ENCODE results near the gene MED8. TPM values are rescaled to one million over a fixed set of nuclear protein-coding genes. Genes with fewer than 3 reads are reported as not detected.

The MED8 gene
- total and polyA plus RNA-seq, 2 experiments from 2014 or later: 16.6 to 25.7 TPM

DNA sequence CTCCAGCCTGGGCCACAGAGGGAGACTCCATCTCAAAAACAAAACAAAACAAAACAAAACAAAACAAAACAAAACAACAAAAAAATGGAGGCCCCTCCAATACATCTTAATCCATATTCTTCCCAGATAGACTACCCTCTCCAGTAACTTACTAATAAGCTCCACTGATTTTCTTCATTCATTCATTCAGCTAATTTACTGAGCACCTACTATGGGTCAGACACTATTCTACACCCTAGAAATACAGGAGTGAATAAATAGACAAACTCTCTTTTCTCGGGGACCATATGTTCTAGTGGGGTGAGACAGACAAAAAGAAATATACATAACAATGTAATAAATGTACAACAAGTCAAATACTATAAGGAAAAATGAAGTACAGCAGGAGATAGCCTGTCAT, 38.6 kb downstream of the MED8 start:
- ATAC-seq (no peak), DNase-seq (ENCODE audit: low spot score) (no peak)
- peaks cover 28% of the 10 kb centered on the region for H3K4me1 Mint-ChIP-seq
- no peaks in the 10 kb centered on the region for H4K20me1 ChIP-seq (replicated peaks; ENCODE audit: insufficient read depth)
- no peak overlapping the region for H3K27ac ChIP-seq (ENCODE audit: low read depth)
- no peak overlapping the region for H3K4me3 ChIP-seq
- peaks cover 13% of the 10 kb centered on the region; the same call in 1 of the 2 replicates for H3F3A ChIP-seq (replicated peaks; ENCODE audit: low read depth)
- H3K27me3 ChIP-seq (ENCODE audit: insufficient read depth): peaks cover 18% of the 10 kb centered on the region
- H2AFZ ChIP-seq: no peak overlapping the region
- H3K36me3 ChIP-seq (ENCODE audit: insufficient read depth): no peaks in the 10 kb centered on the region
- H3K27me3 Mint-ChIP-seq (ENCODE audit: insufficient read depth, low read depth, poor library complexity): peaks cover 4% of the 10 kb centered on the region
- no peaks in the 10 kb centered on the region for H3K79me2 ChIP-seq (replicated peaks; ENCODE audit: insufficient read depth)
- H3K9me2 ChIP-seq (ENCODE audit: insufficient read depth): no peaks in the 10 kb centered on the region
- H3K36me3 Mint-ChIP-seq (ENCODE audit: low read depth): no peaks in the 10 kb centered on the region
- H3K4me2 ChIP-seq: no peak overlapping the region
- H3K27ac Mint-ChIP-seq: no peak overlapping the region
- H3K4me3 Mint-ChIP-seq: no peak overlapping the region; the same call in 2 of the 3 replicates
- H3K4me1 ChIP-seq (ENCODE audit: insufficient read depth): peaks cover 20% of the 10 kb centered on the region
- TF ChIP-seq ZNF114 (CRISPR knock-in tag; IDR thresholded peaks at IDR 0.05) (no peak), JUNB (IDR thresholded peaks at IDR 0.05; ENCODE audit: unreplicated experiment) (no peak), EZH2phosphoT487 (IDR thresholded peaks at IDR 0.05; ENCODE audit: unreplicated experiment) (no peak), STAT1 (IDR thresholded peaks at IDR 0.05; ENCODE audit: unreplicated experiment) (no peak), ZNF331 (CRISPR knock-in tag; IDR thresholded peaks at IDR 0.05; ENCODE audit: low read depth) (no peak), NANOG (IDR thresholded peaks at IDR 0.05; ENCODE audit: borderline replicate concordance) (no peak), EZH2 (IDR thresholded peaks at IDR 0.05; ENCODE audit: low read depth, unreplicated experiment) (no peak), POLR2AphosphoS5 (IDR thresholded peaks at IDR 0.05; ENCODE audit: low read depth) (no peak), CREB1 (CRISPR knock-in tag; IDR thresholded peaks at IDR 0.05; ENCODE audit: low read depth) (no peak)
- TF ChIP-seq, protein P1, sequence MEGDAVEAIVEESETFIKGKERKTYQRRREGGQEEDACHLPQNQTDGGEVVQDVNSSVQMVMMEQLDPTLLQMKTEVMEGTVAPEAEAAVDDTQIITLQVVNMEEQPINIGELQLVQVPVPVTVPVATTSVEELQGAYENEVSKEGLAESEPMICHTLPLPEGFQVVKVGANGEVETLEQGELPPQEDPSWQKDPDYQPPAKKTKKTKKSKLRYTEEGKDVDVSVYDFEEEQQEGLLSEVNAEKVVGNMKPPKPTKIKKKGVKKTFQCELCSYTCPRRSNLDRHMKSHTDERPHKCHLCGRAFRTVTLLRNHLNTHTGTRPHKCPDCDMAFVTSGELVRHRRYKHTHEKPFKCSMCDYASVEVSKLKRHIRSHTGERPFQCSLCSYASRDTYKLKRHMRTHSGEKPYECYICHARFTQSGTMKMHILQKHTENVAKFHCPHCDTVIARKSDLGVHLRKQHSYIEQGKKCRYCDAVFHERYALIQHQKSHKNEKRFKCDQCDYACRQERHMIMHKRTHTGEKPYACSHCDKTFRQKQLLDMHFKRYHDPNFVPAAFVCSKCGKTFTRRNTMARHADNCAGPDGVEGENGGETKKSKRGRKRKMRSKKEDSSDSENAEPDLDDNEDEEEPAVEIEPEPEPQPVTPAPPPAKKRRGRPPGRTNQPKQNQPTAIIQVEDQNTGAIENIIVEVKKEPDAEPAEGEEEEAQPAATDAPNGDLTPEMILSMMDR (conservative IDR thresholded peaks at IDR 0.05; ENCODE audit: low read depth in 2 of 2): no peak
- TF ChIP-seq, protein P2, sequence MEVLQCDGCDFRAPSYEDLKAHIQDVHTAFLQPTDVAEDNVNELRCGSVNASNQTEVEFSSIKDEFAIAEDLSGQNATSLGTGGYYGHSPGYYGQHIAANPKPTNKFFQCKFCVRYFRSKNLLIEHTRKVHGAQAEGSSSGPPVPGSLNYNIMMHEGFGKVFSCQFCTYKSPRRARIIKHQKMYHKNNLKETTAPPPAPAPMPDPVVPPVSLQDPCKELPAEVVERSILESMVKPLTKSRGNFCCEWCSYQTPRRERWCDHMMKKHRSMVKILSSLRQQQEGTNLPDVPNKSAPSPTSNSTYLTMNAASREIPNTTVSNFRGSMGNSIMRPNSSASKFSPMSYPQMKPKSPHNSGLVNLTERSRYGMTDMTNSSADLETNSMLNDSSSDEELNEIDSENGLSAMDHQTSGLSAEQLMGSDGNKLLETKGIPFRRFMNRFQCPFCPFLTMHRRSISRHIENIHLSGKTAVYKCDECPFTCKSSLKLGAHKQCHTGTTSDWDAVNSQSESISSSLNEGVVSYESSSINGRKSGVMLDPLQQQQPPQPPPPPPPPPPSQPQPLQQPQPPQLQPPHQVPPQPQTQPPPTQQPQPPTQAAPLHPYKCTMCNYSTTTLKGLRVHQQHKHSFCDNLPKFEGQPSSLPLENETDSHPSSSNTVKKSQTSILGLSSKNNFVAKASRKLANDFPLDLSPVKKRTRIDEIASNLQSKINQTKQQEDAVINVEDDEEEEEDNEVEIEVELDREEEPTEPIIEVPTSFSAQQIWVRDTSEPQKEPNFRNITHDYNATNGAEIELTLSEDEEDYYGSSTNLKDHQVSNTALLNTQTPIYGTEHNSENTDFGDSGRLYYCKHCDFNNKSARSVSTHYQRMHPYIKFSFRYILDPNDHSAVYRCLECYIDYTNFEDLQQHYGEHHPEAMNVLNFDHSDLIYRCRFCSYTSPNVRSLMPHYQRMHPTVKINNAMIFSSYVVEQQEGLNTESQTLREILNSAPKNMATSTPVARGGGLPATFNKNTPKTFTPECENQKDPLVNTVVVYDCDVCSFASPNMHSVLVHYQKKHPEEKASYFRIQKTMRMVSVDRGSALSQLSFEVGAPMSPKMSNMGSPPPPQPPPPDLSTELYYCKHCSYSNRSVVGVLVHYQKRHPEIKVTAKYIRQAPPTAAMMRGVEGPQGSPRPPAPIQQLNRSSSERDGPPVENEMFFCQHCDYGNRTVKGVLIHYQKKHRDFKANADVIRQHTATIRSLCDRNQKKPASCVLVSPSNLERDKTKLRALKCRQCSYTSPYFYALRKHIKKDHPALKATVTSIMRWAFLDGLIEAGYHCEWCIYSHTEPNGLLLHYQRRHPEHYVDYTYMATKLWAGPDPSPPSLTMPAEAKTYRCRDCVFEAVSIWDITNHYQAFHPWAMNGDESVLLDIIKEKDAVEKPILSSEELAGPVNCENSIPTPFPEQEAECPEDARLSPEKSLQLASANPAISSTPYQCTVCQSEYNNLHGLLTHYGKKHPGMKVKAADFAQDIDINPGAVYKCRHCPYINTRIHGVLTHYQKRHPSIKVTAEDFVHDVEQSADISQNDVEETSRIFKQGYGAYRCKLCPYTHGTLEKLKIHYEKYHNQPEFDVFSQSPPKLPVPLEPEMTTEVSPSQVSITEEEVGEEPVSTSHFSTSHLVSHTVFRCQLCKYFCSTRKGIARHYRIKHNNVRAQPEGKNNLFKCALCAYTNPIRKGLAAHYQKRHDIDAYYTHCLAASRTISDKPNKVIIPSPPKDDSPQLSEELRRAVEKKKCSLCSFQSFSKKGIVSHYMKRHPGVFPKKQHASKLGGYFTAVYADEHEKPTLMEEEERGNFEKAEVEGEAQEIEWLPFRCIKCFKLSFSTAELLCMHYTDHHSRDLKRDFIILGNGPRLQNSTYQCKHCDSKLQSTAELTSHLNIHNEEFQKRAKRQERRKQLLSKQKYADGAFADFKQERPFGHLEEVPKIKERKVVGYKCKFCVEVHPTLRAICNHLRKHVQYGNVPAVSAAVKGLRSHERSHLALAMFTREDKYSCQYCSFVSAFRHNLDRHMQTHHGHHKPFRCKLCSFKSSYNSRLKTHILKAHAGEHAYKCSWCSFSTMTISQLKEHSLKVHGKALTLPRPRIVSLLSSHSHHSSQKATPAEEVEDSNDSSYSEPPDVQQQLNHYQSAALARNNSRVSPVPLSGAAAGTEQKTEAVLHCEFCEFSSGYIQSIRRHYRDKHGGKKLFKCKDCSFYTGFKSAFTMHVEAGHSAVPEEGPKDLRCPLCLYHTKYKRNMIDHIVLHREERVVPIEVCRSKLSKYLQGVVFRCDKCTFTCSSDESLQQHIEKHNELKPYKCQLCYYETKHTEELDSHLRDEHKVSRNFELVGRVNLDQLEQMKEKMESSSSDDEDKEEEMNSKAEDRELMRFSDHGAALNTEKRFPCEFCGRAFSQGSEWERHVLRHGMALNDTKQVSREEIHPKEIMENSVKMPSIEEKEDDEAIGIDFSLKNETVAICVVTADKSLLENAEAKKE (CRISPR knock-in tag; IDR thresholded peaks at IDR 0.05): no peak
- TF ChIP-seq, protein P3, sequence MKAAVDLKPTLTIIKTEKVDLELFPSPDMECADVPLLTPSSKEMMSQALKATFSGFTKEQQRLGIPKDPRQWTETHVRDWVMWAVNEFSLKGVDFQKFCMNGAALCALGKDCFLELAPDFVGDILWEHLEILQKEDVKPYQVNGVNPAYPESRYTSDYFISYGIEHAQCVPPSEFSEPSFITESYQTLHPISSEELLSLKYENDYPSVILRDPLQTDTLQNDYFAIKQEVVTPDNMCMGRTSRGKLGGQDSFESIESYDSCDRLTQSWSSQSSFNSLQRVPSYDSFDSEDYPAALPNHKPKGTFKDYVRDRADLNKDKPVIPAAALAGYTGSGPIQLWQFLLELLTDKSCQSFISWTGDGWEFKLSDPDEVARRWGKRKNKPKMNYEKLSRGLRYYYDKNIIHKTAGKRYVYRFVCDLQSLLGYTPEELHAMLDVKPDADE (IDR thresholded peaks at IDR 0.05): no peak
- TF ChIP-seq, protein P4, sequence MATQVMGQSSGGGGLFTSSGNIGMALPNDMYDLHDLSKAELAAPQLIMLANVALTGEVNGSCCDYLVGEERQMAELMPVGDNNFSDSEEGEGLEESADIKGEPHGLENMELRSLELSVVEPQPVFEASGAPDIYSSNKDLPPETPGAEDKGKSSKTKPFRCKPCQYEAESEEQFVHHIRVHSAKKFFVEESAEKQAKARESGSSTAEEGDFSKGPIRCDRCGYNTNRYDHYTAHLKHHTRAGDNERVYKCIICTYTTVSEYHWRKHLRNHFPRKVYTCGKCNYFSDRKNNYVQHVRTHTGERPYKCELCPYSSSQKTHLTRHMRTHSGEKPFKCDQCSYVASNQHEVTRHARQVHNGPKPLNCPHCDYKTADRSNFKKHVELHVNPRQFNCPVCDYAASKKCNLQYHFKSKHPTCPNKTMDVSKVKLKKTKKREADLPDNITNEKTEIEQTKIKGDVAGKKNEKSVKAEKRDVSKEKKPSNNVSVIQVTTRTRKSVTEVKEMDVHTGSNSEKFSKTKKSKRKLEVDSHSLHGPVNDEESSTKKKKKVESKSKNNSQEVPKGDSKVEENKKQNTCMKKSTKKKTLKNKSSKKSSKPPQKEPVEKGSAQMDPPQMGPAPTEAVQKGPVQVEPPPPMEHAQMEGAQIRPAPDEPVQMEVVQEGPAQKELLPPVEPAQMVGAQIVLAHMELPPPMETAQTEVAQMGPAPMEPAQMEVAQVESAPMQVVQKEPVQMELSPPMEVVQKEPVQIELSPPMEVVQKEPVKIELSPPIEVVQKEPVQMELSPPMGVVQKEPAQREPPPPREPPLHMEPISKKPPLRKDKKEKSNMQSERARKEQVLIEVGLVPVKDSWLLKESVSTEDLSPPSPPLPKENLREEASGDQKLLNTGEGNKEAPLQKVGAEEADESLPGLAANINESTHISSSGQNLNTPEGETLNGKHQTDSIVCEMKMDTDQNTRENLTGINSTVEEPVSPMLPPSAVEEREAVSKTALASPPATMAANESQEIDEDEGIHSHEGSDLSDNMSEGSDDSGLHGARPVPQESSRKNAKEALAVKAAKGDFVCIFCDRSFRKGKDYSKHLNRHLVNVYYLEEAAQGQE (IDR thresholded peaks at IDR 0.05; ENCODE audit: unreplicated experiment): no peak
- H3K9me3 Mint-ChIP-seq: no peaks in the 10 kb centered on the region

All from GM23338 (cell line).